NCI-H146 (cell line): ENCODE results near the gene SC5D.

Experiments
- DNase-seq: peaks from one replicate; lab custom pipeline; 2025; lab: John Stamatoyannopoulos, UW

SC5D gene

DNA sequence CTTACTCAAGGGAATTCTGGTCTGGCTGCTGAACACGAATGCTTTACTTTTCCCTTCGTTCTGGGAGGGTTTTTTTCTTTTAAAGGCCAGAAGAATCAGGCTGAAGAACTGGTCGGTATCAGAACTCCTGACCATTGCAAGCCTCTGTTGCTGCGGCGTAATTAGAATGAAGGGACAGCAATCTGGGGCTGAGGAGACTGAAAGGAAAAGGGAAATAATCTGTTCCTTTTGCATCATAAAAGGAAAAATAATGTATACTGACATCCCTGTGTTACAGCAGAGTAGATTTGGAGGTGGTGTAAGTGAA, 670 bp downstream of the SC5D start:
- no peak for DNase-seq

GRCh38 chr11:121295246-121296029, 2.9 kb downstream of the SC5D start:
- peak; percentile 68 for DNase-seq

GRCh38 chr11:121297872-121298271, 5.3 kb downstream of the SC5D start:
- DNase-seq: no peak

DNA sequence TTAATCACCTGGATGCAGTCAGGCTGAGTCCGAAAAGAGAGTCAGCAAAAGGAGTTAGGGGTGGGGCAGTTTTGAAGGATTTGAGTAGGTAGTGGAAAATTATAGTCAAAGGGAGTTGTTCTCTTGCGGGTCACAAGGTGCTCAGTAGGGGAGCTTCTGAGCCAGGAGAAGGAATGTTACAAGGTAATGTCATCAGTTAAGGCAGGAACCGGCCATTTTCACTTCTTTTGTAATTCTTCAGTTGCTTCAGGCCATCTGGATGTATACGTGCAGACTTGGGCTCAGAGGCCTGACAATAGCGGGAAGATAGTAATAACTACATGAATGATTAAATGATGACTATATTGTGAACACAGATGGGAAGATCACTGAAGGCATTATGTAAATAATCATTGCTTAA, 6.2 kb downstream of the SC5D start:
- no peak for DNase-seq

GRCh38 chr11:121299417-121299816, 6.8 kb downstream of the SC5D start:
- DNase-seq: no peak

- no peak for DNase-seq
These were observed 7.9 kb downstream of the SC5D start for GRCh38 chr11:121300313-121300971.

- no peak for DNase-seq
These were observed 8.6 kb downstream of the SC5D start for GRCh38 chr11:121300972-121301699.

GRCh38 chr11:121304759-121305158, 12.2 kb downstream of the SC5D start:
- DNase-seq: no peak

- DNase-seq: no peak
These were observed 16.2 kb downstream of the SC5D start for GRCh38 chr11:121308816-121309215.

- no peak for DNase-seq
These were observed 17.1 kb downstream of the SC5D start for GRCh38 chr11:121309688-121310087.

DNA sequence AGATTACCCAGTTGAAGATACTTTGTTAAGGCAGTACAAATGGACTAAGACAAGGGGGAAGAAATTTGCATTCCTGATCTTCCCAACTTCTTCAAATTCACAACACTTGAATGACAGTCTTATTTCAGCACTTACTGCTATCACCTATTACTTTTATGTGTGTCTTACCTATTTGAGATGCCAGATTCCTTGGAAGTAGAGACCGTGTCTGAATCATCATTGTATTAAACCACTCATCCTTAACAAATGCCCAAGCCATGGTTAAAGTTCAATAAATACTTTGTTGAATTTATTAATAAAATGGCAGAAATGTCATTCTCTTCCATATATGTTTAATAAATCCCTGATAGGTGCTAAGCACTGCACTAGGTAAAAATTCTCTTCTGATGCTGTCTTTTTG, 18.3 kb downstream of the SC5D start:
- no peak for DNase-seq

DNA sequence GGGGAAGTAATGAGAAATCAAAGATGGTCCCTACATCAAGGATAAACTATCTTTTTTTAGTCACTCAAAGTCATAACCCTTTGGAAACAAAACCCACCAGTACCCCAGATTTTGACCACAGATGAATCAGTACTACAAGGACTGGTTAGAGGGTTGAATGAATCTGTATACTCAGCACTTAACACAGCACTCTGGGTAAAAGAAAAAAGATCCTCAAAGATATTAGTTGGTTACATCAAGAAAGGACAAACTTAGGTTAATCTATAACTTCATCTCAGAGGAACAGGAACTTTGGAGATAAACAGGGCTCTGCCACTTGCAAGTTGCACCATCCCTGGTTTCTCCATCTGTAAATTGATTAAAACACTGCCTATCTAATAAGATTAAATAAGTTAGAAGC, 18.8 kb downstream of the SC5D start:
- DNase-seq: no peak

- no peak for DNase-seq
These were observed 19.9 kb downstream of the SC5D start for GRCh38 chr11:121312483-121312882.

- DNase-seq: peak; percentile 71
These were observed 26.6 kb downstream of the SC5D start for GRCh38 chr11:121318848-121319834.

- DNase-seq: peak; percentile 68
These were observed 29.2 kb downstream of the SC5D start for GRCh38 chr11:121321614-121322243.

GRCh38 chr11:121323046-121323607, 30.6 kb downstream of the SC5D start:
- no peak for DNase-seq

- no peak for DNase-seq
These were observed 33.7 kb downstream of the SC5D start for GRCh38 chr11:121326230-121326629.

GRCh38 chr11:121327553-121327952, 35.0 kb downstream of the SC5D start:
- DNase-seq: no peak

DNA sequence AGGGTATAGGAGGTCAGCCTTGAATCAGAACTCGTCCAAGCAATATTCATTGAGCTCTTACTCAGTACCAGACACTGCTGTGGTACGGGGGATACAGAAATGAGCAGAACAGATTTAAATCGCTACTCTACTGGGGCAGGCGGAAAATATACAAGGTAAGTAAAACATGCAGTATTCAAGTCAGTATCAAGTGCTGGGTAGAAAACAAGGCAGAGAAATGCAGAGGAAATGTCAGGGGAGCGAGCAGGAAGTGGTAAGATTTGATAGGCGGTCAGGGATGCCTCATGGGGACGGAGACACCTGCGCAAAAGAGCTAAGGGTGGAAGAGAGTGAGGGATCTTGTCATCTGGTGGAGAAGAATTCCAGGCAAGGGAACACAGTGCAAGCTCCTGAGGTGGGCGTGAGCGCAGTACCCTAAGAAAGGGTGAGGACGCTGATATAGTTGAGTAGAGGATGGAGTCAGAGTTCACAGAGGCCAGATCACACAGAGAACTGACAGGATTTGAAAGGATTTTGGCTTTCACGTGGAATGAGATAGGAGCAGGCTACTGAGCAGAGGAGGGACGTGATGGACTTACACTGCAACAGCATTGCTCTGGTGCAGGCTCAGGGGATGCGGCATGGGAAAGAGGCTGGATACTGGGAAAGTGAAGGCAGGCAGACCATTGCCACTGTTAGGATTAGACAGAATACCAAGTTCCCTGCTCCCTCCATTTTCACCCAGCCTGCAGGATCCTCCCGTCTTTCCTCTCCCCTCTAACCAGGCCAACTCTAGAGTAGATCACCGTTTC, 35.8 kb downstream of the SC5D start:
- DNase-seq: no peak

DNA sequence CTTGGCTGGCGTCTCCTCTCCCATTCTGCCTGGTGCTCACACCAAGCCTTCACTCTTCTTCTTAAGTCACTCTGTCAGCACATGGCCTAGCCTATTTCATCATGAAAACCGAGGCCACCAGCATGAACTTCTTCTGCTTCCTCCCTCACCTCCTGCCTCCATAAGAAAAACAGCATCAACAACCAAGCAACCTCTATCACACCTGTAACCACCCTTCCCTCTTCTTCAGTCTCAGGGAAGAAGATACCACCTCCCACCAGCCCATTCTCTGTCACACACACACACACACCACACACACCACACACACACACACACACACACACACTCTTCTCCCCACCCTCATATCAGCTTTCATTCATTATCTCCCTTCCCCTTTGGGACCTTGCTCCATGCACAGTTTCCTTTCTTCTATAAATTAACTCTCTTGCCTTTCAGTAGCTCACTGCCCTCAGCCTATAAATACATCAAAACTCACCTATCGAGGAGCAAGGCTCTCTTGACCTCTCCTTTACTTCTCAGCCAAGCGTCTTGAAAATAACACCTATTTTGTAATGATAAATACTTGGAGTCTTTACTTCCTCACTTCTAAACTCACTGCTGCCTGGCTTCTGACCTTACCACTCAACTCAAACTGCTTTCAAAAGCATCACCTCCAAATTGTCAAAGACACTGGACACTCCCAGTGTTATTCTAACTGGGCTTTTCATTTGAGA, 36.6 kb downstream of the SC5D start:
- DNase-seq: no peak
